HepG2 (cell line): ENCODE results near the gene KNG1. TPM values are rescaled to one million over a fixed set of nuclear protein-coding genes. Genes with fewer than 3 reads are reported as not detected.

Source experiments
- ATAC-seq: fragments of 200-7000 bp; cut with Tn5 transposase; 3 replicates; pipeline ENCODE4 v1.9.1; 2020; ENCODE audit warnings: mild to moderate bottlenecking, moderate library complexity
- BruUV-seq: library from RNA; stranded (reverse); fragments of 400-500 nt; replicated peaks from 2 replicates; lab custom pipeline; 2021; lab: Mats Ljungman, UMichigan
- CTCF ChIA-PET: fragments of 300-600 bp; formaldehyde crosslinking; extraction: SDS; loops from one replicate; lab custom pipeline; 2021; ENCODE audit warnings: low total read pairs, inconsistent platforms, low intra/inter-chr PET ratio; lab: Yijun Ruan, JAX
- POLR2A ChIA-PET: fragments of 350-600 bp; sonication (Branson Sonifier 250); formaldehyde crosslinking; loops from one replicate; lab custom pipeline; 2020; ENCODE audit warnings: antibody characterized with exemption, inconsistent platforms; lab: Yijun Ruan, JAX
- DNase-seq: peaks from one replicate; pipeline ENCODE4 v3.0.0-alpha.2; 2015; ENCODE audit warnings: low spot score
- FAIRE-seq: peaks from 3 replicates; lab custom pipeline; 2011; peaks lifted over from hg19 to GRCh38; lab: Jason Lieb, UNC
- H2AFZ ChIP-seq: one replicate; pipeline ENCODE4 v1.6.1; 2011; ENCODE audit warnings: low read length, inconsistent platforms
- H3K27ac ChIP-seq: fragments of 300-600 bp; 3 replicates; pipeline ENCODE4 v1.8.0; 2011; ENCODE audit warnings: mixed run types, mild to moderate bottlenecking, mixed read lengths, low read length, inconsistent platforms; ENCODE audit not compliant: insufficient read depth; ENCODE audit errors: extremely low read length
- H3K27me3 ChIP-seq, 2 experiments: fragments of 200-600 bp in 1 of 2; 2 replicates in 1 of 2; 3 replicates in 1 of 2; pipeline versions ENCODE4 v1.6.0 to v1.8.0; 2011; ENCODE audit warnings: low read length in 2 of 2, mild to moderate bottlenecking in 2 of 2, moderate library complexity in 2 of 2, inconsistent platforms in 1 of 2; ENCODE audit not compliant: insufficient read depth in 2 of 2, control insufficient read depth in 1 of 2
- H3K36me3 ChIP-seq, 2 experiments: fragments of 200-600 bp in 1 of 2; replicated peaks in 1 of 2; 2 replicates in 1 of 2; 3 replicates in 1 of 2; pipeline versions ENCODE4 v1.5.1 to v1.8.0; 2011; ENCODE audit warnings: low read length in 2 of 2, inconsistent platforms in 1 of 2; ENCODE audit not compliant: insufficient read depth in 2 of 2, control insufficient read depth in 1 of 2
- H3K4me1 ChIP-seq: 2 replicates; pipeline ENCODE4 v1.5.1; 2012; ENCODE audit warnings: low read length, inconsistent platforms; ENCODE audit not compliant: insufficient read depth
- H3K4me2 ChIP-seq: 2 replicates; pipeline ENCODE4 v1.6.0; 2011; ENCODE audit warnings: low read depth, low read length, inconsistent platforms
- H3K4me3 ChIP-seq, 3 experiments: fragments of 200-600 bp in 1 of 3; sonication (generic), shearing (Covaris generic) in 1 of 3; replicated peaks in 1 of 3; 2 replicates each; pipeline ENCODE4 v1.5.1; 2011 to 2016; ENCODE audit warnings: low read length in 3 of 3, inconsistent platforms in 2 of 3, low read depth in 2 of 3, mild to moderate bottlenecking in 2 of 3, control low read depth in 1 of 3, mixed read lengths in 1 of 3; ENCODE audit not compliant: insufficient read depth in 1 of 3
- H3K79me2 ChIP-seq: one replicate; pipeline ENCODE4 v1.6.1; 2011; ENCODE audit warnings: low read length, inconsistent platforms; ENCODE audit not compliant: insufficient read depth
- H3K9ac ChIP-seq: 2 replicates; pipeline ENCODE4 v1.6.0; 2011; ENCODE audit warnings: mild to moderate bottlenecking, low read depth, low read length, inconsistent platforms; ENCODE audit not compliant: insufficient read depth
- H3K9me3 ChIP-seq: 2 replicates; pipeline ENCODE4 v1.5.1; 2012; ENCODE audit warnings: mild to moderate bottlenecking, low read length
- H4K20me1 ChIP-seq: 2 replicates; pipeline ENCODE4 v1.6.0; 2011; ENCODE audit warnings: inconsistent platforms, mild to moderate bottlenecking, low read length, moderate library complexity; ENCODE audit not compliant: insufficient read depth
- GZF1 ChIP-seq: sonication (generic); formaldehyde crosslinking; IDR thresholded peaks from 2 replicates; pipeline ENCODE4 v1.5.1; 2020; ENCODE audit warnings: mild to moderate bottlenecking, missing genetic modification reagents
- HHEX ChIP-seq: IDR thresholded peaks from 2 replicates; pipeline ENCODE4 v1.6.1; 2016; ENCODE audit warnings: control low read depth
- MAZ ChIP-seq, 2 experiments: sonication (generic) in 1 of 2; formaldehyde crosslinking in 1 of 2; IDR thresholded peaks; 2 replicates each; pipeline versions ENCODE4 v1.5.0 to v1.6.1; 2012 to 2020; ENCODE audit warnings: low read depth in 2 of 2, mild to moderate bottlenecking in 2 of 2, borderline replicate concordance in 1 of 2, improper control_type of control experiment in 1 of 2, low read length in 1 of 2, missing genetic modification reagents in 1 of 2, moderate library complexity in 1 of 2
- NCOA5 ChIP-seq: sonication (generic); formaldehyde crosslinking; IDR thresholded peaks from 2 replicates; pipeline ENCODE4 v1.4.0; 2020; ENCODE audit warnings: missing genetic modification reagents
- NFKBIZ ChIP-seq: IDR thresholded peaks from 2 replicates; pipeline ENCODE4 v1.6.1; 2018; ENCODE audit warnings: missing genetic modification reagents, missing compliant biosample characterization
- RAD21 ChIP-seq: fragments of 450-650 bp; formaldehyde crosslinking; IDR thresholded peaks from 2 replicates; pipeline ENCODE4 v1.5.0; 2020; ENCODE audit warnings: mild to moderate bottlenecking
- U2AF1 ChIP-seq: fragments of 200-400 bp; formaldehyde crosslinking; optimal IDR thresholded peaks from 2 replicates; pipeline ENCODE3; 2017; ENCODE audit warnings: mild to moderate bottlenecking, low read depth, low read length
- ZNF232 ChIP-seq: sonication (generic); formaldehyde crosslinking; IDR thresholded peaks from 2 replicates; pipeline ENCODE4 v1.4.0; 2020; ENCODE audit warnings: missing genetic modification reagents, borderline replicate concordance
- ZNF260 ChIP-seq: sonication (generic); formaldehyde crosslinking; IDR thresholded peaks from 2 replicates; pipeline ENCODE4 v1.4.0; 2020; ENCODE audit warnings: missing genetic modification reagents, low read depth, mild to moderate bottlenecking, borderline replicate concordance
- ZNF569 ChIP-seq: sonication (generic); formaldehyde crosslinking; IDR thresholded peaks from 2 replicates; pipeline ENCODE4 v1.5.0; 2020; ENCODE audit warnings: mild to moderate bottlenecking, missing genetic modification reagents, moderate library complexity, borderline replicate concordance
- ZNF720 ChIP-seq: sonication (generic); formaldehyde crosslinking; IDR thresholded peaks from 2 replicates; pipeline ENCODE4 v1.4.0; 2020; ENCODE audit warnings: missing genetic modification reagents
- whole genome bisulfite sequencing: methylation state at CpG from one replicate; pipeline ENCODE4 v1.1.6; 2017; ENCODE audit warnings: low lambda C conversion rate; 5-methylcytosine and 5-hydroxymethylcytosine counted together
- in situ Hi-C: cut with HindIII; loops from 2 replicates; pipeline ENCODE4 v1.10.0; 2017; ENCODE audit warnings: low pct_unique_long_range_greater_than_20kb; ENCODE audit not compliant: extremely low pct_ligation_motif_present
- intact Hi-C: fragments of 100-400 bp; cut with micrococcal nuclease; formaldehyde crosslinking; loops from one replicate; pipeline ENCODE4 v1.10.0; 2022; ENCODE audit not compliant: unreplicated experiment
- polyA plus RNA-seq, 8 experiments: library from polyadenylated mRNA; depleted of rRNA in 3 of 8; stranded (reverse) in 7 of 8; unstranded in 1 of 8; fragments of >200 nt; fragmentation: Illumina TruSeq in 4 of 8; extraction: Trizol in 4 of 8; gene quantifications; 2 replicates each; pipeline versions ENCODE4 v1.2.1 to v1.2.3, GENCODE V29; 2011 to 2016; ENCODE audit warnings: low read depth in 4 of 8, missing spikeins in 1 of 8, mixed read lengths in 1 of 8; ENCODE audit not compliant: insufficient read depth in 1 of 8
- total RNA-seq, 5 experiments: library from RNA; depleted of rRNA; stranded (reverse); fragments of >200 nt; fragmentation: Illumina TruSeq; extraction: Trizol; gene quantifications; 2 replicates each; pipeline ENCODE4 v1.2.3, GENCODE V29; 2016; ENCODE audit warnings: low read depth in 1 of 5

Gene KNG1
- total and polyA plus RNA-seq, 2 of the 13 experiments (the other 11 are each of a cell fraction or from before 2014, with no cell fraction given), result 6.5 to 7.0 TPM

- H3K9me3 ChIP-seq, result no peaks in the 10 kb centered on the region
- H4K20me1 ChIP-seq, result no peaks in the 10 kb centered on the region
- no peak overlapping the region for H3K4me3 ChIP-seq
- no peak for DNase-seq
- 92% methylated on average over 12 of the region's 12 CpGs for WGBS
- ChIA-PET CTCF (no interaction called here), POLR2A (no interaction called here)
- ATAC-seq, result no peak
- H3K27me3 ChIP-seq, result no peaks in the 10 kb centered on the region
- peaks cover 8% of the 10 kb centered on the region for H3K4me1 ChIP-seq
- in situ Hi-C loops (no loop called here), intact Hi-C loops (no loop called here)
- no peak overlapping the region for H3K9ac ChIP-seq
- no peaks in the 10 kb centered on the region for H3K79me2 ChIP-seq
- H3K36me3 ChIP-seq, result no peaks in the 10 kb centered on the region
- H2AFZ ChIP-seq, result no peak overlapping the region
- no peak overlapping the region for H3K27ac ChIP-seq
- no peak for FAIRE-seq
- no peak overlapping the region for H3K4me2 ChIP-seq
- TF ChIP-seq RAD21 (CRISPR knock-in tag) (no peak), ZNF720 (no peak), U2AF1 (no peak), NCOA5 (no peak)
- no TSS peak for BruUV-seq
These were observed 7.8 kb downstream of the KNG1 start for GRCh38 chr3:186724911-186725310.

DNA sequence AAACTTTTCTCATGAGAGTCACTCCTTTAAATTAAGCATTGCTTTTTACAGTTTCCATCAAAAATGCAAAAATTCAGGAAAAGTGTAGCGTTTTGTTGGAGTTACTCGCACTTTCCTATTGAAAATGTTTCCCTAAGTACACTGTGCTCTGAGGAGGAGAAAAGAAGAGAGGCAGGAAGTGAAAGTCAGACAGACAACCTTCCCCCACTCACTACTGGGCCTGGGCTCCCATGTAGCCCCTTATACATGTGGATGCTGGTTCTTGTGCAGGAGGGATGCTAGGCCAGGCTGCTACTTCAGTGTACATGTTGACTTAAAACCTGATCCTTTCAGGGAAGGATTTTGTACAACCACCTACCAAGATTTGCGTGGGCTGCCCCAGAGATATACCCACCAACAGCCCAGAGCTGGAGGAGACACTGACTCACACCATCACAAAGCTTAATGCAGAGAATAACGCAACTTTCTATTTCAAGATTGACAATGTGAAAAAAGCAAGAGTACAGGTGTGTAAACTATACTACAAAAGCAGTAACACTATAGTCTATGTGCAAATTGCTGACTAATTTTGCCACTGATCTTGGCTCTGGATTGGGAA is 15.1 kb downstream of the KNG1 start:
- no TSS peak for BruUV-seq
- Histone ChIP-seq H3K4me3 (no peak overlapping the region), H3K27me3 (no peaks in the 10 kb centered on the region)
- POLR2A ChIA-PET, result no interaction called here
- ATAC-seq, result no peak
- intact Hi-C loops, result no loop called here
- no peak for TF ChIP-seq ZNF260 (CRISPR knock-in tag)
- no peak for TF ChIP-seq NFKBIZ
- TF ChIP-seq ZNF232, result no peak
- no peak for TF ChIP-seq MAZ (IDR thresholded peaks at IDR 0.05; ENCODE audit: borderline replicate concordance, low read depth, low read length)
- no peak for TF ChIP-seq MAZ (CRISPR knock-in tag; IDR thresholded peaks at IDR 0.05; ENCODE audit: low read depth)
- no peak for TF ChIP-seq HHEX
- TF ChIP-seq ZNF569 (CRISPR knock-in tag), result no peak
- TF ChIP-seq GZF1 (CRISPR knock-in tag), result no peak
- TF ChIP-seq, all 625 proteins: peak for 0
- no peaks in the 10 kb centered on the region for H3K4me1 ChIP-seq
- FAIRE-seq (no peak), DNase-seq (no peak)
- CTCF ChIA-PET, result no interaction called here
- H3K27ac ChIP-seq, result no peak overlapping the region
- H3K4me2 ChIP-seq, result no peak overlapping the region
- no peaks in the 10 kb centered on the region for H3K79me2 ChIP-seq
- WGBS, result 91% methylated on average over 4 of the region's 4 CpGs
- no peaks in the 10 kb centered on the region for H3K9me3 ChIP-seq
- H3K9ac ChIP-seq, result no peak overlapping the region
- no peak overlapping the region for H2AFZ ChIP-seq
- in situ Hi-C loops, result no loop called here
- H3K36me3 ChIP-seq, result no peaks in the 10 kb centered on the region
- H4K20me1 ChIP-seq, result no peaks in the 10 kb centered on the region
